ENCODE data around the gene LIN7B.
"Not testable (repeated sequence)": the region's sequence is repeated elsewhere in the genome, so short reads cannot be mapped to it uniquely, and the experiment has no call there.

LIN7B gene

DNA sequence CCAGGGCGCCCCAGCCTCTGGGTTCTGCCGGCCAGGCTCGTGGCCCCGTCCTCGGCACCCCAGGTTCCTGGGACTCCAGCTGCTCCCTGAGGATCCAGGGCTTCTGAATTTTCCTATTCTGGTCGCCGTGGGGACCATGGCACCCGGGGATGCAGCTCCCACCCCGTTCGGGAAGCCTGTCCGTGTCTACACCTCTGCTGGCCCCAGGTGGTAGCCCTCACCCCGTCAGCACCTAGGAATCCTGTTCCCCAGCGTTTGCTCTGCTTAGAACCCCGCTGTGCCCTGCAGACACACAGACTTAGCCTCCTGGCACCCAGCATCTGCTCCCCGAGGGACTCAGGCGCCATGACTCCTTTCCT is 6.1 kb downstream of the LIN7B start:
- DNase-seq = no peak

DNA sequence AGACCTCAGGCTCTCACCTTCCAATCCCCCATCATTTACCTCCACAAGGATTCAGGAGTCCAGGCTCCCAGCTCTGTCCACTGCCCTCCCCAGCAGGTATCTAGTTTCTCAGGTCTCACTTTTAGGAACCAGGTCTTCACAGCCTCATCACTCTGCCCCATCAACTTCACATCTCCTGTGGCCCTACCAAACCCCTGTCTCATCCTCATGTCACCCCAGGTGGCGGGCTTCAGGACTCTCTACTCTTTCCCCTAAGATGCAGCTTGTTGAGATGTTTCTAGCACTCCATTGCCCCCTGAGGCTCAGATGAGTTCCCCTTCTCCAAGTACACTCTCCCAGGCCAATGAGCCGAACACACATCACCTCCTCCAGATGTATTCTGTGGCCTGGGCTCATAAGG is 6.7 kb downstream of the LIN7B start:
- no peak for DNase-seq

DNA sequence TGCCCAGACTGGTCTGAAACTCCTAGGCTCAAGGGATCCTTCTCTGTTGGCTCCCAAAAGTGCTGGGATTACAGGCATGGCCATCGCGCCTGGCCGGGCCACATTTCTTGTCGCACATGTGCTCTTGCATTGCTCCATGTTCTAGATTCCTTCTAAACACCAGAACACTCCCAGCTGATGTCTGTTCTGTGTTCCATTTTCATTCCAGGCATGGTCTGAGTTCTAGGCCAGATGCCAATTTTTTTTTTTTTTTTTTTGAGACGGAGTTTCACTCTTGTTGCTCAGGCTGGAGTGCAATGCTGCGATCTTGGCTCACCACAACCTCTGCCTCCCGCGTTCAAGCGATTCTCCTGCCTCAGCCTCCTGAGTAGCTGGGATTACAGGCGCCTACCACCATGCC is 7.7 kb downstream of the LIN7B start:
- DNase-seq = peak; percentile 59

DNA sequence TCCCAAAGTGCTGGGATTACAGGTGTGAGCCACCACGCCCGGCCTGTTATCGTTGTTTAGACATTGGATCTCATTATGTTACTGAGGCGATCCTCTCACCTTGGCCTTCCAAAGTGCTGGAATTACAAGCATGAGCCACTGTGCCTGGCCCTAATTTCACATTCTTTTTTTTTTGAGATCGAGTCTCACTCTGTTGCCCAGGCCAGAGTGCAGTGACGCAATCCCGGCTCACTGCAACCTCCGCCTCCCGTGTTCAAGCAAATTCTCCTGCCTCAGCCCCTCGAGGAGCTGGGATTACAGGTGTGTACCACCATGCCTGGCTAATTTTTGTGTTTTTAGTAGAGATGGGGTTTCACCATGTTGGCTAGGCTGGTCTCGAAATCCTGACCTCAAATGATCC is 9.1 kb downstream of the LIN7B start:
- not testable (repeated sequence) for DNase-seq

DNA sequence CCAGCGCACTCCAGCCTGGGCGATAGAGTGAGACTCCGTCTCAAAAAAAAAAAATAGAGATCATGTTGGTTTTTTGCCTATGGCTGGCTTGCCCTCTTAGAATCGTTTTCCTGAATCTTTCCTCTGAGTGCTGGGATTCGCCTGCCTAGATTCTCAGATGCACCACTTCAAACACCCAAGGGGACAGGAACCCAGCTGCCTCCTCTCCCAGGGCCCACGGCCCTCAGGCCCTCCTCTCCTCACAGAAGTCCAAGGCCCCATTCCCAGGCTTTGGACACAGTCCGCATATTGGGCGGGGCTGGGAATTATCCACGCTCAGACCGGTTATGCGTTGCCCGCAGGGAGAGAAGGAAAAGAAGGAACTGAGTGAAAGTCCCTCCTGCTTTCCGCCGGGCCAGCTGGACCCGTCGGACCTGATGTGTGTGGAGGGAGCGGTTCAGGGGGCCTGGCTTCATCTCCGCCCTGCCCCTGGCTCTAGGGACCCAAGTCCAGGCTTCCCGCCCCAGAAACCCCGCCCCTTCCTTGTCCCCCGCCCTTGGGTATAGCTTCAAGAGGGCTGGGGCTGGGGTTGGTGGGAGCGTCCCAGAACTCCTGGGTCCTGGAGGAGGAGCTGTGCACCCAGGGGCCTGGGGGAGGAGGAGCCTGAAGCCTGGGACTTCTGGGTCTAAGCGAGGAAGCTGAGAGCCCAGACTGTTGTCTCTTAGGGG is 11.0 kb downstream of the LIN7B start:
- no peak for DNase-seq

DNA sequence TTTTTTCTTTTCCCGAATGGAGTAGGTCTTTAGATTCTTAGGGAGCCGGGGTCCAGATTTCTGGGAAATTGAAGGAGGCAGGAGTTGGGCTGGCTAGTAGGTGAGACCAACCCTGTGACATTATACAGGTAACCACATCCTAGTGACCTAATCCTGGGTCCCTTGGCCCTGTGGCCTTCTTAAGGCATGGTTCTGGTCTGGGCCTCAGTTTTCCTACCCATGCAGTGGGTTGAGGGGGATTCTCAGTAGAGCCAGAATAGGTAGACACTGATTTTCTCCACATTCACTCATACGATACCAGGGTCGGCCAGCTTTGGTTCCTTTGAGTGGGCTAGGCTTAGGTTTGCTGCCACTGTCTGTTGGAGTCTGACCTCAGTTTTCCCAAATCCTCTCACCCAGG is 12.4 kb downstream of the LIN7B start:
- DNase-seq = no peak

DNA sequence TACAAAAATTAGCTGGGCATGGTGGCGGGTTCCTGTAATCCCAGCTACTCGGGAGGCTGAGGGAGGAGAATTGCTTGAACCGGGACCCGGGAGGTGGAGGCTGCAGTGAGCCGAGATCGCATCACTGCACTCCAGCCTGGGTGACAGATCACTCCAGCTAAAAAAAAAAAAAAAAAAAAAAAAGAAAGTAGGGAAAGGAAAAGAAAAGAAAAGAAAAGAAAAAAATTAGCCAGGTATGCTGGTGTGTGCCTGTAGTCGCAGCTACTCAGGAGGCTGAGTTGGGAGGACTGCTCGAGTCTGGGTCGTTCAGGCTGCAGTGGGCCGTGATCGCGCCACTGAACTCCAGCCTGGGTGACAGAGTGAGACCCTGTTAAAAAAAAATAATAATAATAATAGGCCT is 13.1 kb downstream of the LIN7B start:
- not testable (repeated sequence) for DNase-seq

DNA sequence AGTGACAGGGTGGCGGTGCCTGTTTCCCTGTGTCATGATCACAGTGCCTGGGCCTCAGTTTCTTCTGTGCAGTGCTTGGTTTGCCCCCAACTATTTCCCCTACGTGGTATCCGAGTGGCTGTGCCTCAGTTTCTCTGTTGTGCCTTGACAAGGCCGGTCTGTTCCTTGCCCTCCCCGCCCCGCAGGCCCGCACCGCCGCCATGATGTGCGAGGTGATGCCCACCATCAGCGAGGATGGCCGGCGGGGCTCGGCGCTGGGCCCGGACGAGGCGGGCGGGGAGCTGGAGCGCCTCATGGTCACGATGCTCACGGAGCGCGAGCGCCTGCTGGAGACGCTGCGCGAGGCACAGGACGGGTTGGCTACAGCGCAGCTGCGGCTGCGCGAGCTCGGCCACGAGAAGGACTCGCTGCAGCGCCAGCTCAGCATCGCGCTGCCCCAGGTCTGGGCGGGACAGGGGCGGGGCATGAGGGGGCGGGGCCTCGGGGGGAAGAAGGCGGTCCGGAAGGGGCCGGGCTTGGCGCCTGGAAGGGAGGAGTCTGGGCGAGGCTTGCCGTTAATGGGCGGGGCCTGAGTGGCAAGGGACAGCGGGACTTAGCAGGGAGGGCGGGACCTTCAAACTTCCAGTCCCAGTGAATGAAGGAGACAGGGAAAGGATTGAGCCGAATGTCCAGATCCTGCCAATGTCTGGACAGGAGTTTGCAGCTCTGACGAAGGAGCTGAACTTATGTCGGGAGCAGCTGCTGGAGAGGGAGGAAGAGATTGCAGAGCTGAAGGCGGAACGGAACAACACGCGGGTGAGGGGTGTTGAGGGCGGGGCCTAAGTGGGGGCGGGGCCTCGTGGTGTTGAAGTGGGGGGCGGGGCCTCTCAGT is 13.7 kb downstream of the LIN7B start:
- DNase-seq = peak; percentile 95

DNA sequence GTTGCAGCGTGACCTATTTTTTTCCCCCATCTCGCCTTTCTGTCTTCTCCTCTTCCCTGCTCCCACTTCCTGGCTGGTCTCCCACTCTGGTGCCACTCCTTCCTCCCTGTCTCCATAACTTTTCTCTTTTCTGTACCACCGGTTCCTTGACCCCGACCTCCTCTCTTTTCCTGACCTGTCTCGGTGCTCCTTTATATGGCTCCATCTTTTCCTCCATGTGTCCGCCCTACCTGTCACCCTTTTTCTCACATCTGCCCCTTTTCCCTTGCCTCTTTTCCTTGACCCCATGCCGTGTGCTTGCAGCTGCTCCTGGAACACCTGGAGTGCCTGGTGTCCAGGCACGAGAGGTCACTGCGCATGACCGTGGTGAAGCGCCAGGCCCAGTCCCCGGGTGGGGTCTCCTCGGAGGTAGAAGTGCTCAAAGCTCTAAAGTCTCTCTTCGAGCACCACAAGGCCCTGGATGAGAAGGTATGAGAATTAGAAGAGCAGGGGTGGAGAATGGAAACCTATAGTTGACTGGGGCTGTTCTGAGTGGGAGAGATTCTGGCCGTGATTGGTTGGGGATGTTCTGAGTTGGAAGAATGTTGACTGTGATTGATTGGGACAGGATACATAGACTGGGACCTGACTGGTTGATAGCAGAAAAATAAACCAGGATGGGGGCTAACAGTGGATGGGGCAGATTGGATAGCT is 14.5 kb downstream of the LIN7B start:
- no peak for DNase-seq

DNA sequence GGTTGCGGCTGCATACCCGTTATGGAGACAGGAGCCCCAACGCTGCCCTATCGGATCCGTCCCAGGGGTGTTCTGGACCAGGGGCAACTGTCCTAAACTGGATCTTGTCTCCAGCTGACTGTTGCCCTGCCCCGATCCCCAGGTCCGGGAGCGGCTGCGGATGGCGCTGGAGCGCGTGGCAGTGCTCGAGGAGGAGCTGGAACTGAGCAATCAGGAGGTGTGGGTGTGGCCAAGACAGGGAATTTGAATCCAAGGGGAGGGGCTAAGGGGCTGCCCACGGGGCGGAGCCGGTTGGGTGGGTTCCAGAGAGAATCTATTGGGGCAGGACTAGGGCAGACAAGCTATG is 15.0 kb downstream of the LIN7B start:
- DNase-seq = no peak

DNA sequence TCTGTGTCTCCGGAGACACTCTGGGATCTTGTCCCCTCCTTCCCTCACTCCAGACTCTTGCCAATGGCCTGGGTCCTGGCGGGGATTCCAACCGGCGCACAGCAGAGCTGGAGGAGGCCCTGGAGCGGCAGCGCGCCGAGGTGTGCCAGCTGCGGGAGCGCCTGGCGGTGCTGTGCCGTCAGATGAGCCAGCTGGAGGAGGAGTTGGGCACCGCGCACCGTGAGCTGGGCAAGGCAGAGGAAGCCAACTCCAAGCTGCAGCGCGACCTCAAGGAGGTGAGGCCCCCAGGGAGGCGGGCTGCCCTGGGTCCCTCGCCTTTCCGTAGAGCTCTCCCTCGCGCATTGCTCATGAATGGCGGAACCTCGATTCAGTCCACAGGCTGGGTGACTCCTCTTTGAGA is 16.2 kb downstream of the LIN7B start:
- DNase-seq = no peak

DNA sequence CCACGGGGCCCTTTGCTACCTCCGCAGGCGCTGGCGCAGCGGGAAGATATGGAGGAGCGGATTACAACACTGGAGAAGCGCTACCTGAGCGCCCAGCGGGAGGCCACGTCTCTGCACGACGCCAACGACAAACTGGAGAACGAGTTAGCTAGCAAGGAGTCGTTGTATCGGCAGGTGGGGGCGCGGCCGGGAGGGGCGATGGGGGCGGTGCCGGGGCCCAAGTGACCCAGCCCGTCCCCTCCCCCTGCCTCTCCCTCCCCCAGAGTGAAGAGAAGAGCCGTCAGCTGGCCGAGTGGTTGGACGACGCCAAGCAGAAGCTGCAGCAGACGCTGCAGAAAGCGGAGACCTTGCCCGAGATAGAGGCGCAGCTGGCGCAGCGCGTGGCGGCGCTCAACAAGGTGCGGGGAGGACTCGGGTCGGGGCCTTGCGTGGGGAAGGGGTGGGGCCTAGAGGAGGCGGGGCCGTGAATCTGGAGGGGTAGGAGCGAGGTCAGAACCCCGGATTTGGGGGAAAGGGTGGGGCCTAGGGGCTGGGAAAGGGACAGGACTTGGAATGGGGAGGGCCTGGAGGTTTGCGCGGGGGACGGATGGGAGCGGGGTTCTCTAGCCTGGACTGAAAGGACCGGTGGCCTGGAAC is 18.9 kb downstream of the LIN7B start:
- DNase-seq = no peak

DNA sequence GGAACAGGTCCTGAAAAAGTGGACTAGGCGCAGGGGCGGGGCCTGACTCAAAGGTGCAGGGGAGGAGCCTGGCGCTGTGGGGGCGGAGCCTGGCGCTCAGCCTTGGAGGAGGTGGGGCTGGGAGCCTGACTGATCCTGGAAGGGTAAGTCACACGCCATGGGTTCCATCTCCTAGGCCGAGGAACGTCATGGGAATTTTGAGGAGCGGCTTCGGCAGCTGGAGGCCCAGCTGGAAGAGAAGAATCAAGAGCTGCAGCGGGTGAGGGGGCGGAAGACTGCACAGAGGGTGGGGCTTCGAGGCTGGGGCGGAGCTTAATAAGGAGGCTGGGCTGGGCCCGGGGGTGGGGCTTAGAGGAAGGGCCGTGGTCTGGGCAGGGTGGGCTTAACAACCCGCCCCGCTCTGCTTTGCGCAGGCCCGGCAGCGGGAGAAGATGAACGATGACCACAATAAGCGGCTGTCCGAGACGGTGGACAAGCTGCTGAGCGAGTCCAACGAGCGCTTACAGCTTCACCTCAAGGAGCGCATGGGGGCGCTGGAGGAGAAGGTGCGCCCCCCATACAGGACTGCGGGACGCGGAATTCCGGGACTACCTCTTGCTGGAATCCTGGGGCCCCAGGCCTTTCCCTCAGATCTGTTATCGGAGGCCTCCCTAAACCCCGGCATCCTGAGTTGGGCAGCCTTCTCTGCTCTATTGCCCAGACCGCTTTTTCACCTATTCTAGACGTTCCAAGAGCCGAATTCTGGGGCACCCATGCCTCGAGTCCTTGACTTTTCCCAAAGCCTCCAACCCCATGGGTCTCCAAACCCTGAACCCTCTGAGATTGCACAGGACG is 19.7 kb downstream of the LIN7B start:
- no peak for DNase-seq

DNA sequence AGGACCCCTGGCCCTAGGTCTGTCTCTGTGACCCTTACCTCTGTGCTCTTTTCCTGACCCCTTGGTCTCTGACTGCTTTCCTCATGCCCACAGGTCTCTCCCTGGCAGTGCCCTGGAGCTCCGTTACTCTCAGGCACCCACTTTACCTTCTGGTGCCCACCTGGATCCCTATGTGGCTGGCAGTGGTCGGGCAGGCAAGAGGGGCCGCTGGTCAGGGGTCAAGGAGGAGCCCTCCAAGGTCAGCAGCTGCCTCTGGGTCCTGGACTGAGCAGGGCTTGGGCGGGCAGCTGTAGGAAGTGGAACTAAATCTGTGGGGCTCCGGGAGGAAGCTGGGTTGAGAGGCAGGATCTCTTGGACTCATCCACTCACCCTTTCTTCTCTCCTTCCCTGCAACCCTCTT is 21.5 kb downstream of the LIN7B start:
- DNase-seq = no peak

DNA sequence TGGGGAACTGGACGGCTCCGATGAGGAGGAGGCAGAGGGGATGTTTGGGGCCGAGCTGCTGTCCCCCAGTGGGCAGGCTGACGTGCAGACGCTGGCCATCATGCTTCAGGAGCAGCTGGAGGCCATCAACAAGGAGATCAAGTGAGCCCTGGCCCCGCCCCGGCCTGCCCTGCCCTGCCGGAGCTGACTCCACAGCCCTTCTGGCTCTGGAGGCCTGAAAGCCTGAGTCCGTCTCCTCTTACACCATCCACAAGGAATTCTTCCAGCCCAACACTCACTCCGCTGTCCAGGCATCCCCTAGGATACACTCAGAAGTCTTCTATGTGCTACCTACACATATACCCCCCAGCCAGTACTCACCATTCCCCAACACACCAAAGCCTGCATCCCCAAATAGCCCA is 22.6 kb downstream of the LIN7B start:
- no peak for DNase-seq

DNA sequence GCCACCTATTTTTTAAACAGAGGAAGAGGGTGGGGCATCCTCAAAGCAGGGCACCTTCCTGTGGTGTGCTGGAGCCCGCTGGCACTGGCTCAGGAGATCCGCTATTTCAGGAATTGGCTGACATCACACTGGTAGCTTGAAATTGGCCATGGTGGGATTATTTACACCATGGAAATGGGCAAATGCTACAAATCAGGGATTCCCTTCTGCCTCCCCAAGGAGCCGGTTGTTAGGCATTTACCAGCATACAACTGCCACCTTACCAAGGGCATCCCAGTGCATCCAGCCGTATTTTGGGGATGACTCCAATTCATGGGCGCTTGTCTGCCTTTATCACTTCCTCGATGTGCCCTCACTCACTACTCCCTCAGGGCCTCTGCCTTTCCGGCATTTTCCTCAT is 26.8 kb downstream of the LIN7B start:
- DNase-seq = no peak

DNA sequence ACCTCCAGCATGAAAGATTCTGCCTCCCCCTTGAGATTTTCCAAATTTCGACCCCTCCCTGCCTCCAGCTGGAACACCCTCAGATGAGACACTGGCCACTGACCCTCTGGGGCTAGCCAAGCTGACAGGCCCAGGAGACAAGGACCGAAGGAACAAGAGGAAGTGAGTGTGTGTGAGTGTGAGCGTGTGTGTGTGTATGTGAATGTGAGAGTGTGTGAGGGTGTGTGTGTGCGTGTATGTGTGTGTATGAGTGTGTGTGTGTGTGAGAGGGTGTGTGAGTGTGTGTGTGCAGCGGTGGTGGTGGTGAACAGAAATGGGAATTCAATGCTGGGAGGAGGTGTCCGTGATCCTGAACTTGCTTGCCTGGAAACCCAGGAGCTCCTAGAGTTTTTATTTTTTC is 27.2 kb downstream of the LIN7B start:
- no peak for DNase-seq

DNA sequence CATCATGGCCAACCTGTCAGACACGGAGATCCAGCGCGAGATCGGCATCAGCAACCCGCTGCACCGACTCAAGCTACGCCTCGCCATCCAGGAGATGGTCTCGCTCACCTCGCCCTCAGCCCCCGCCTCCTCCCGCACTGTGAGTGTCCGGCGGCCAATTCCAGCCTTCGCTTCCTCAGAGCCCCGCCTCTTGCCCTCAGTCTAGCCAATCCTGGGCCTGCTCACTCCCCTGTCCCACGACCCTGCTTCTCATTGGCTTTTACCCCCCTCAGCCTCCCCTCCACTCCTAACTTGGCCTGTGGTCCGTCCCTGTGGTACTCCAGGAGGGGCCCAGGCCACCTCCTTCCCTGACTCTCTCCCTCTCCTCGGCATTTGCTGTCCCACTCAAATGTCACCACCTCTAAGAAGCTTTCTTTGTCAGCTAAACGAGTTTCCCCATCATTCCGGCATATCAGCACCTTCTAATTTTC is 28.7 kb downstream of the LIN7B start:
- DNase-seq = no peak

DNA sequence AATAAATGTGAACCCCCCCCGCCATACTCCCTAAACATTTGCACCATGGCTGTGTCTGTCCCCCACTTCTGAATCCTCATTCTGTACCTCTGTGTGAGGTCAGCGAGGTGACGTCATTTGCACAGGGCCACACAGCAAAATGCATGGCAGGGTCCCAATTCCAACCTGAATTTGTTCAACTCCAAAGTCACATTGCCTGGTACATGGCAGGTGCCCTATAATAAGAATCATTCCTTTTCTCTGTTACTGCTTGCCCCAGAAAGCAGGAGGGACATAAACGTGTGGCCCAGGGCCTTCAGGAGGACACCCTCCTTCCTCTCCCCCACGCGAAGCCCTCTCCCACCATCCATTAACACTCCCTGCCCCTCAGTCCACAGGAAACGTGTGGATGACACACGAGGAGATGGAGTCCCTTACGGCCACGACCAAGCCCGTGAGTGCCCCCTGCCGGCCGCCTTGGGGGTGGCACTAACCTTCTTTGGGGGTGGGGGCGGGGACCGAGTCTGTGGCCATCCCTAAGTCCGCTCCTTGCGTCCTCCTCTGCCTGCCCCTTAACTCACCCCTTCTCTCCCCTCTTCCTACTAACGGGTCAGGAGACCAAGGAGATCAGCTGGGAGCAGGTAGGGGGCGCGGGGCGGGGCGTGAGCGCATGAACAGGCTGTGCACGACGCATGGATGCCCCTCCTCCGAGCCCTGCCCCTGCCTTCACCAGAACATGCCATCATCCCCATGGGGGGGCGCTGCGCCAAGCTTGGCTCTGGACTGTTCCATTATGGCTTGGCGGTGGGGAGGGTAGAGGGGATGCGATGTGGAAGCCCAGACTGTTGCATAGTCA is 31.6 kb downstream of the LIN7B start:
- peak; percentile 73 for DNase-seq

DNA sequence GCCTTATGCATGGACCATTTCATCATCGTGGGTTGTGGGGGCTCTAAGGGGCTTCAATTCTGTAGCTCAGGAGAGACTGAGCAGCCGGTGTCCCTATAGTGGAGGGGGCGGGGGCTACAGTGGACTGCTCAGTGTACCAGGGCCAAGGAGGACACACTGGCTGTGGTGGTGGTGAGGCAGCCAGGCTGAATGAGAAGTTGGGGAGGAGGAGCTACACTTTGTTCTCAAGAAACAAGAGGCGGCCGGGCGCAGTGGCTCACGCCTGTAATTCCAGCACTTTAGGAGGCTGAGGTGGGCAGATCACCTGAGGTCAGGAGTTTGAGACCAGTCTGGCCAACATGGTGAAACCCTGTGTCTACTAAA is 32.2 kb downstream of the LIN7B start:
- not testable (repeated sequence) for DNase-seq

DNA sequence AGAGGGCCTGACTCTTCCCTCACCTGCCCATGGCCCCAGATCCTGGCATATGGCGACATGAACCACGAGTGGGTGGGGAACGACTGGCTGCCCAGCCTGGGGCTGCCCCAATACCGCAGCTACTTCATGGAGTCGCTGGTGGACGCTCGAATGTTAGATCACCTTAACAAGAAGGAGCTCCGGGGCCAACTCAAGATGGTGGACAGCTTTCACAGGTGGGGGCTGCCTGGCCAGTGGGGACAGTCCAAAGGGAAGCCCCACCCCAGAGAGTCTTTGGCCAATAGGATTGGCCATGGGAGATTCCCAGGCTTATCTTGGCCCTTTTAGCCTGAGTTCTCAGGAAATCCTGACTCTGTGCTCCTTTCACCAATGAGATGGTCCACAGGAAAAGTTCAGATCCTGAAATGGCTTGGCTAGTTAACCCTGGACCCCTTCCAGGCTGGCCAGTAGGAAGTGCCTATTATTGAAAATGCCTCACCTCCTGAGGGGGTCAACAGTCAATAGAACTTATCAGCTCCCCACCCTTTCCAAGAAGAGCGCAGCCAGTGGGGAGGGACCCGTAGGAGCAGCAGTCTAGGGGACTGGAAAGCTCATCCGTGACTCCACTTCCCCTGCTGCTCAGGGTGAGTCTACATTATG is 34.0 kb downstream of the LIN7B start:
- no peak for DNase-seq

Measured in RPMI8226 (cell line).